ENCODE results near the gene TMEM158. TPM values are rescaled to one million over a fixed set of nuclear protein-coding genes. Genes with fewer than 3 reads are reported as not detected.

The TMEM158 gene
- total and polyA plus RNA-seq, 2 of the 8 experiments (the other 6 are each of a cell fraction or from before 2014, with no cell fraction given) = 6.8 to 30.3 TPM

- Histone ChIP-seq H4K5ac (ENCODE audit: insufficient read length, low read depth, low read length) (no peak overlapping the region), H3K4me3 (ENCODE audit: extremely low read depth in 1 of 4, insufficient read depth in 2 of 4, low read depth in 3 of 4, low read length in 4 of 4) (no peak overlapping the region), H3K18ac (ENCODE audit: extremely low read depth, low read length) (no peak overlapping the region), H4K91ac (replicated peaks; ENCODE audit: insufficient read length, low read length) (no peak overlapping the region), H3K9ac (replicated peaks in 1 of 4; ENCODE audit: extremely low read depth in 1 of 4, low read depth in 3 of 4, low read length in 3 of 4) (no peak overlapping the region), H3K4me2 (ENCODE audit: insufficient read depth in 1 of 2, low read depth in 2 of 2, low read length in 2 of 2) (no peak overlapping the region), H2BK5ac (ENCODE audit: low read depth, low read length) (no peak overlapping the region), H3K4me1 (replicated peaks in 1 of 4; ENCODE audit: control insufficient read depth in 3 of 4, insufficient read depth in 4 of 4, low read length in 3 of 4) (peaks cover 0 to 5% (median 0%) of the 10 kb centered on the region in 4 experiments; a peak in 1 of 7 replicates), H2BK120ac (replicated peaks; ENCODE audit: low read depth, low read length) (no peak overlapping the region), H2AK5ac (ENCODE audit: low read depth, low read length) (no peak overlapping the region), H3K4ac (replicated peaks; ENCODE audit: insufficient read length, low read depth, low read length) (no peak overlapping the region), H3K9me3 (ENCODE audit: insufficient read depth in 2 of 2, low read depth in 1 of 2, low read length in 1 of 2) (no peaks in the 10 kb centered on the region), H2AFZ (ENCODE audit: low read length) (no peak overlapping the region), H3K79me2 (ENCODE audit: control insufficient read depth in 1 of 2, insufficient read depth in 2 of 2, low read length in 2 of 2) (no peaks in the 10 kb centered on the region), H4K8ac (ENCODE audit: extremely low read depth, insufficient read depth, low read length) (no peak overlapping the region), H3K27me3 (replicated peaks in 1 of 4; ENCODE audit: control insufficient read depth in 3 of 4, extremely low read depth in 1 of 4, insufficient read depth in 3 of 4, low read length in 3 of 4) (no peaks in the 10 kb centered on the region), H3K23ac (ENCODE audit: insufficient read length) (no peak overlapping the region), H3K27ac (ENCODE audit: low read depth, low read length) (no peak overlapping the region), H3K79me1 (ENCODE audit: low read depth, low read length) (no peaks in the 10 kb centered on the region), H3K56ac (replicated peaks; ENCODE audit: insufficient read length, low read depth, low read length) (no peak overlapping the region), H2BK15ac (ENCODE audit: low read length) (no peak overlapping the region), H3K23me2 (ENCODE audit: low read depth, low read length) (no peaks in the 10 kb centered on the region), H2BK12ac (ENCODE audit: low read depth, low read length) (no peak overlapping the region), H3K14ac (ENCODE audit: insufficient read length) (no peak overlapping the region), H4K20me1 (replicated peaks in 1 of 2; ENCODE audit: control insufficient read depth in 1 of 2, insufficient read depth in 2 of 2, low read length in 2 of 2) (no peaks in the 10 kb centered on the region), H2BK20ac (ENCODE audit: low read length) (no peak overlapping the region), H3K36me3 (ENCODE audit: control insufficient read depth in 2 of 4, insufficient read depth in 4 of 4, low read length in 3 of 4) (no peaks in the 10 kb centered on the region)
- TF ChIP-seq NRF1 (IDR thresholded peaks at IDR 0.05; ENCODE audit: low read depth, low read length) (no peak), SP2 (IDR thresholded peaks at IDR 0.05; ENCODE audit: low read length) (no peak), HDAC2 (IDR thresholded peaks at IDR 0.05; ENCODE audit: borderline replicate concordance in 1 of 2, low read depth in 2 of 2, low read length in 2 of 2) (no peak), TAF7 (optimal IDR thresholded peaks at IDR 0.05; ENCODE audit: borderline replicate concordance, low read depth, low read length) (no peak), E2F6 (IDR thresholded peaks at IDR 0.05) (no peak), SP1 (IDR thresholded peaks at IDR 0.05; ENCODE audit: low read depth, low read length) (no peak), CTCF (IDR thresholded peaks at IDR 0.05; ENCODE audit: control extremely low read depth in 1 of 3, insufficient read depth in 1 of 3, low read depth in 1 of 3, low read length in 3 of 3) (peak in 1 of 3 experiments; percentile 32; a peak in 1 of 4 replicates), RAD21 (IDR thresholded peaks at IDR 0.05 in 1 of 2, conservative IDR thresholded peaks at IDR 0.05 in 1 of 2; ENCODE audit: low read depth in 2 of 2, low read length in 2 of 2) (peak; percentile 24 to 41; a peak in 3 of 4 replicates), CEBPB (IDR thresholded peaks at IDR 0.05; ENCODE audit: low read depth, low read length) (0 out of 2 replicates have a peak, but pooled peaks have one; percentile 27)
- DNase-seq (ENCODE audit: low read depth in 1 of 2, low spot score in 2 of 2) = no peak
- ChIA-PET CTCF (ENCODE audit: partially characterized antibody) (interaction anchor here (1.5 to 10.7 kb wide), 6 partner anchors 42 to 287 kb away, joined by 3 to 206 read pairs (median 10); no protein-coding TSS in a partner anchor), POLR2A (ENCODE audit: partially characterized antibody) (interaction anchor here (0.8 kb wide), 1 partner anchor 12 kb away, joined by 4 read pairs; no protein-coding TSS in a partner anchor)
- no peak for FAIRE-seq
- WGBS, 2 experiments (ENCODE audit: extremely low coverage in 1 of 2, insufficient coverage in 1 of 2, insufficient read length in 1 of 2, insufficient replicate concordance in 2 of 2, low coverage in 1 of 2, low lambda C conversion rate in 2 of 2, missing lambda C conversion rate in 1 of 2) = 88% methylated on average over 10 of the region's 10 CpGs; no CpG with 5 or more reads in 1 of the 2 experiments
Observed at GRCh38 chr3:45212095-45212468, 14.0 kb downstream of the TMEM158 start.

Measured in H1 (cell line).